ENCODE measurements around the gene USP20. TPM values are rescaled to one million over a fixed set of nuclear protein-coding genes. Genes with fewer than 3 reads are reported as not detected.

The USP20 gene
- total RNA-seq, 1 experiment from 2014 or later = 16.8 TPM

GRCh38 chr9:129863059-129863690 lies 27.9 kb downstream of the USP20 start:
- Histone ChIP-seq H3K9ac (ENCODE audit: low read length) (no peak overlapping the region), H3K9me3 (ENCODE audit: control insufficient read depth in 1 of 2, insufficient read depth in 1 of 2, low read depth in 1 of 2, low read length in 2 of 2) (no peaks in the 10 kb centered on the region), H3K79me2 (ENCODE audit: insufficient read depth, low read length) (no peaks in the 10 kb centered on the region), H3K27me3 (ENCODE audit: insufficient read depth, low read length) (no peaks in the 10 kb centered on the region), H3K27ac (ENCODE audit: low read depth, low read length) (no peak overlapping the region), H2AFZ (ENCODE audit: low read depth, low read length, poor library complexity, severe bottlenecking) (no peak overlapping the region), H3K36me3 (ENCODE audit: control insufficient read depth in 1 of 2, insufficient read depth in 2 of 2, low read length in 2 of 2) (no peaks in the 10 kb centered on the region), H4K20me1 (ENCODE audit: insufficient read depth) (no peaks in the 10 kb centered on the region), H3K4me1 (ENCODE audit: control insufficient read depth in 1 of 2, insufficient read depth in 2 of 2, low read length in 2 of 2) (no peaks in the 10 kb centered on the region), H3K9me2 (ENCODE audit: insufficient read depth) (no peaks in the 10 kb centered on the region), H3K4me2 (ENCODE audit: low read length) (no peak overlapping the region), H3K4me3 (replicated peaks in 1 of 2; ENCODE audit: low read depth in 1 of 2, low read length in 2 of 2) (no peak overlapping the region)
- RAD21 ChIA-PET (ENCODE audit: low non-redundant PET in 1 of 2, low total read pairs in 2 of 2, uncharacterized antibody in 2 of 2, unreplicated experiment in 2 of 2) = no interaction called here
- no TSS peak for BruUV-seq (replicated peaks)
- POLR2A ChIA-PET = no interaction called here
- DNase-seq (ENCODE audit: low read depth, low spot score) (no peak), ATAC-seq (no peak)
- intact Hi-C loops (cut with micrococcal nuclease) = no loop called here
- CTCF ChIA-PET = interaction anchor here (0.5 kb wide), 1 partner anchor 135 kb away, joined by 3 read pairs; no protein-coding TSS in a partner anchor
- TF ChIP-seq JUND (IDR thresholded peaks at IDR 0.05) (no peak), YY1 (IDR thresholded peaks at IDR 0.05; ENCODE audit: extremely low read depth, insufficient replicate concordance, low read depth, low read length) (no peak), ATF3 (IDR thresholded peaks at IDR 0.05) (no peak), SIN3A (IDR thresholded peaks at IDR 0.05; ENCODE audit: low read depth) (no peak), RAD21 (IDR thresholded peaks at IDR 0.05; ENCODE audit: low read depth) (no peak), POLR2AphosphoS5 (IDR thresholded peaks at IDR 0.05; ENCODE audit: low read depth, low read length) (no peak)

GRCh38 chr9:129864991-129865647 lies 29.9 kb downstream of the USP20 start:
- H3K9me2 ChIP-seq (ENCODE audit: insufficient read depth) = no peaks in the 10 kb centered on the region
- RAD21 ChIA-PET (ENCODE audit: low non-redundant PET in 1 of 2, low total read pairs in 2 of 2, uncharacterized antibody in 2 of 2, unreplicated experiment in 2 of 2) = no interaction called here

More at GRCh38 chr9:129864991-129865647, 29.9 kb downstream of the USP20 start:
- POLR2A ChIA-PET = no interaction called here
- CTCF ChIA-PET = no interaction called here
- Histone ChIP-seq H3K9ac (ENCODE audit: low read length) (no peak overlapping the region), H3K79me2 (ENCODE audit: insufficient read depth, low read length) (no peaks in the 10 kb centered on the region), H3K27ac (ENCODE audit: low read depth, low read length) (no peak overlapping the region), H3K9me3 (ENCODE audit: control insufficient read depth in 1 of 2, insufficient read depth in 1 of 2, low read depth in 1 of 2, low read length in 2 of 2) (no peaks in the 10 kb centered on the region), H3K36me3 (ENCODE audit: control insufficient read depth in 1 of 2, insufficient read depth in 2 of 2, low read length in 2 of 2) (no peaks in the 10 kb centered on the region), H3K4me2 (ENCODE audit: low read length) (no peak overlapping the region), H2AFZ (ENCODE audit: low read depth, low read length, poor library complexity, severe bottlenecking) (no peak overlapping the region), H4K20me1 (ENCODE audit: insufficient read depth) (no peaks in the 10 kb centered on the region), H3K27me3 (ENCODE audit: insufficient read depth, low read length) (no peaks in the 10 kb centered on the region), H3K4me3 (replicated peaks in 1 of 2; ENCODE audit: low read depth in 1 of 2, low read length in 2 of 2) (no peak overlapping the region), H3K4me1 (ENCODE audit: control insufficient read depth in 1 of 2, insufficient read depth in 2 of 2, low read length in 2 of 2) (no peaks in the 10 kb centered on the region)
- intact Hi-C loops (cut with micrococcal nuclease) = no loop called here
- ATAC-seq (no peak), DNase-seq (ENCODE audit: low read depth, low spot score) (no peak)
- BruUV-seq (replicated peaks) = no TSS peak
- no peak for TF ChIP-seq ZBTB33 (IDR thresholded peaks at IDR 0.05; ENCODE audit: extremely low read depth, insufficient replicate concordance, low read length)
- no peak for TF ChIP-seq POLR2AphosphoS5 (IDR thresholded peaks at IDR 0.05; ENCODE audit: low read depth, low read length)

Measured in HCT116 (cell line).